ENCODE data around the gene KRT8. TPM values are rescaled to one million over a fixed set of nuclear protein-coding genes. Genes with fewer than 3 reads are reported as not detected.

The KRT8 gene
- total RNA-seq, 2 experiments from 2014 or later = 0.56 to 1.1 TPM

DNA sequence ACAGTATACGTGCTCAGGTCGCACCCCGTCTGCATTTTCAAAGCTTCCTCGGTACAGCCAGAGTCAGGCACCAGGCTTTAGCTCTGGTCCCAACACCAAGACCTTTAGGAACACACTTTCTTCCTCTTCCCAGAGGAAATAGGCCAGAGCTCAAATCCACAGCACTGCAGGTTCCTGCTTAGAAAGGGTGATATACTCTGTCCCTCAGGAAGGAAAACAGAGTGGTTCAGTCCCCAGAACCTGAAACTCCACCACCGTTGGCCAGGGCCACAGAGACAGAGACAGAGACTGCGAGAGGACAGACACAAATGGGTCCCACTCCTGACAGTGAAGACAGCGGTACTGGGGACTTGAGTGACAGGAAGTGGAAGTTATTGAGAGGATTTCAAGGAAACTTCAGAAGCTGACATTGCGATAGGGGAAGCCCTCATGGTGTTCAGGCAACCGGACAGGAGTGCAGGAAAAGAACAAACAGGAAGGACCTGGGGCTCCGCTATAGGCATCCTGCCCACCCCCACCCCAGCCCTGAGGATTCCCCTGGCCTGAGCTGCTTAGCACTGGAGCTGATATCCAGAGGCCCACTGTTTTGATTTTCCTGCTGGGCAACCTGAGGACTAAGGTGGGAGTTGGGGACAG, 5.5 kb upstream of the KRT8 start:
- DNase-seq = no peak
- ChIA-PET POLR2A (interaction anchor here (0.6 kb wide), 1 partner anchor 23 kb away, joined by 4 read pairs; no protein-coding TSS in a partner anchor), CTCF (interaction anchor here (0.9 kb wide), 1 partner anchor 26 kb away, joined by 4 read pairs; no protein-coding TSS in a partner anchor)
- H3K4me3 Mint-ChIP-seq = no peak overlapping the region
- intact Hi-C loops (cut with DNase I, micrococcal nuclease) = no loop called here
- H3K36me3 Mint-ChIP-seq (ENCODE audit: low read depth) = no peaks in the 10 kb centered on the region
- H3K9me3 Mint-ChIP-seq (ENCODE audit: low read depth) = no peaks in the 10 kb centered on the region
- no peak for ATAC-seq
- peaks cover 2% of the 10 kb centered on the region for H3K27me3 Mint-ChIP-seq
- H3K4me1 Mint-ChIP-seq = no peaks in the 10 kb centered on the region
- no peak overlapping the region for H3K27ac Mint-ChIP-seq

DNA sequence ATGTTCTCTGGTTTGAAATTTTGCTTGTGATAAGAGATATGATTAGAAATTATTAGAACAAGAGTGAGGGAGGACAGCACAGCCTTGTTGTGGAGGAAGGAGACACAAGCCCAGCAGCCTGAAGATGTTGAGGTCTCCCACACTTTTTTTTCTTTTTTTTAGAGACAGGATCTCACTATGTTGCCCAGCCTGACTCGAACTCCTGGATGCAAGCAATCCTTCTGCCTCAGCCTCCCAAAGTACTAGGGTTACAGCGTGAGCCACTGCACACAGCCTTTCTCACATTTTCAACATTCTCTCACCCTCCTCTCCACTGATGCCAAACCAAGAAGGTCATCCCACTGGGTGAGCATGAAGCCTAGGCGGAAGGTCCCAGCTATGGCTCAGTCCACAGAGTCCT, 4.9 kb upstream of the KRT8 start:
- H3K27ac Mint-ChIP-seq = no peak overlapping the region
- ATAC-seq (no peak), DNase-seq (no peak)
- CTCF ChIA-PET = interaction anchor here (0.6 to 2.0 kb wide), 6 partner anchors 9 to 582 kb away, joined by 3 to 9 read pairs (median 3); no protein-coding TSS in a partner anchor
- H3K4me3 Mint-ChIP-seq = no peak overlapping the region
- H3K9me3 Mint-ChIP-seq (ENCODE audit: low read depth) = no peaks in the 10 kb centered on the region
- peaks cover 2% of the 10 kb centered on the region for H3K27me3 Mint-ChIP-seq
- no peaks in the 10 kb centered on the region for H3K36me3 Mint-ChIP-seq (ENCODE audit: low read depth)
- intact Hi-C loops (cut with DNase I, micrococcal nuclease) = no loop called here
- POLR2A ChIA-PET = no interaction called here
- H3K4me1 Mint-ChIP-seq = no peaks in the 10 kb centered on the region

DNA sequence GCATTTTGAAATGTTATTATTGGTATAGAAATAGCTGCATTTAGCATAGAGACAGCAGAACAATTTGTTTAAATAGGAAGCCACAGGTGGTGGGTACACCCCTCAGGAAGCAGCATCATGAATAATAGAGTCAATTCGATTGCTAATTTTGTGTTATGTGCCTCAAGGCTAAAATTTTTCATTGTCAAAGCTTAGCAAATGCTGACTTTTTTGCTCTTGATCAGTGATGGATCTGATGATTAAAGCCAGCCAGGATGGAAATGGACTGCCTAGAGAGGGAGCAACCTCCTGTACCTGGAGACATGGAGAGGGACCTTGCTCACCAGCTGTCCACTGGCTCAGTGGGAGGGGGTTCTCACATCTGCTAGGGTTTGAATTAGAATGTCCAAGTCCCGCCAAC, 4.5 kb upstream of the KRT8 start:
- Mint-ChIP-seq H3K27me3 (no peaks in the 10 kb centered on the region), H3K4me3 (no peak overlapping the region), H3K27ac (no peak overlapping the region), H3K36me3 (ENCODE audit: low read depth) (no peaks in the 10 kb centered on the region), H3K4me1 (no peaks in the 10 kb centered on the region), H3K9me3 (ENCODE audit: low read depth) (no peaks in the 10 kb centered on the region)
- DNase-seq (no peak), ATAC-seq (no peak)
- CTCF ChIA-PET = interaction anchor here (0.6 to 2.0 kb wide), 8 partner anchors 9 to 582 kb away, joined by 3 to 9 read pairs (median 3); no protein-coding TSS in a partner anchor
- POLR2A ChIA-PET = no interaction called here
- intact Hi-C loops (cut with DNase I, micrococcal nuclease) = no loop called here

DNA sequence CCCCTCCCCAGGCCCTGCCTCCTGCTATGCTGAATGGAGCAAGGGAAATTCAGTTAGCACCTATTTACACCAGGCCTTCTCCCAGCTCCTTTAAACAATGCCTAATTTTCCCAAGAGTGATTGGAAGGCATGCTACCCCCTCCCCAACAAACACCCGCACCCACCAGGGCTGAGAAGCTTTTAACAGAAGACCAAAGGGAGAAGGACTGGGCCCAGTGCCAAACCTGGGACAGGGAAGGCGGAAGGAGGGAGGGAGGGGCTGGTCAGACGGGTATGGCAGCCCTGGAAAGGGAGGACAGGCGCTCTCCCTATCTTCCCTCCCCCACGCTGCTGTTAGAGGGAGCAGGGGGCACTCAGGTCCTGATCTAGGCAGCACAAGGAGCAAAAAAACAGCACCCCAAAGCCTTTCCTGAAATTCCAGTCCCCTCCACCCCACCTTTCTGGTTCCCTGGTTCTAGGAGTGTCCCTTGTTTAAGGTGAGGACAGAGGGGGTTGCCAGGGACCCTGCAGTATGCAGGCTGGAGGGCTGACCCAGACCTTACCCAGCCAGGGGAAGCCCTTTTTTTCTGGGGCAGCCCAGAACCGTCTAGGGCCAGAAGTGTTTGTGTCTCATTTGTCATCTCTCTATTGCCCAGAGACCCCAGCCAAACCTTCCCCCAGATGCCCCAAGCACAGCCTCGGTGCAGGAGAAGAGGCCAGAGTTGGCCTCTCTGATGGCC, 2.4 kb upstream of the KRT8 start:
- intact Hi-C loops (cut with DNase I, micrococcal nuclease) = no loop called here
- DNase-seq (no peak), ATAC-seq (no peak)
- Mint-ChIP-seq H3K4me3 (no peak overlapping the region), H3K4me1 (peaks cover 3% of the 10 kb centered on the region), H3K9me3 (ENCODE audit: low read depth) (no peaks in the 10 kb centered on the region), H3K27me3 (no peaks in the 10 kb centered on the region), H3K27ac (no peak overlapping the region), H3K36me3 (ENCODE audit: low read depth) (no peaks in the 10 kb centered on the region)
- ChIA-PET POLR2A (no interaction called here), CTCF (interaction anchor here (0.5 to 2.0 kb wide), 4 partner anchors 23 to 741 kb away, joined by 3 to 7 read pairs (median 3); no protein-coding TSS in a partner anchor)

DNA sequence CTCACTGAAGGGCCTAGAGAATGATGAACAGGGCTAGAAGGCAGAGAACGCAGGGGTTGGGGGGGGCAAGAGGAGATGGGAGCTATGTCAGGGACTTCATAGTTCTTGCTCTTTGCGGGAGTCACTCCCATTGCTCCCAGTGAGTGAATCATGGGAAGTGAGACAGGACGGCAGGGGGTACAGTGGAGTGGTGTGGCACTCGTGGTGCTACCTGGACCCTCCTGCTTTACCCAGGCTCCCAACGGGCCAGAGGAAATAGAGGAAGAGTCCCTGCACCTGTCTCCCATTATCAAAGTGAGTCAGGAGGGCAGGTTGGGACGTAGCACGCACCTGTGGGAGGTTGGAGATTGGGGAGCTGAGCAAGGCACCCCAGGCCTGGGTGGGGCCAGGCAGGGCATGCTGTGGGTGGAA, 1.3 kb upstream of the KRT8 start:
- ChIA-PET CTCF (no interaction called here), POLR2A (no interaction called here)
- DNase-seq = no peak
- no peaks in the 10 kb centered on the region for H3K9me3 Mint-ChIP-seq (ENCODE audit: low read depth)
- no peak overlapping the region for H3K4me3 Mint-ChIP-seq
- intact Hi-C loops (cut with DNase I, micrococcal nuclease) = no loop called here
- H3K36me3 Mint-ChIP-seq (ENCODE audit: low read depth) = no peaks in the 10 kb centered on the region
- peaks cover 3% of the 10 kb centered on the region for H3K4me1 Mint-ChIP-seq
- no peak overlapping the region for H3K27ac Mint-ChIP-seq
- ATAC-seq = no peak
- no peaks in the 10 kb centered on the region for H3K27me3 Mint-ChIP-seq

DNA sequence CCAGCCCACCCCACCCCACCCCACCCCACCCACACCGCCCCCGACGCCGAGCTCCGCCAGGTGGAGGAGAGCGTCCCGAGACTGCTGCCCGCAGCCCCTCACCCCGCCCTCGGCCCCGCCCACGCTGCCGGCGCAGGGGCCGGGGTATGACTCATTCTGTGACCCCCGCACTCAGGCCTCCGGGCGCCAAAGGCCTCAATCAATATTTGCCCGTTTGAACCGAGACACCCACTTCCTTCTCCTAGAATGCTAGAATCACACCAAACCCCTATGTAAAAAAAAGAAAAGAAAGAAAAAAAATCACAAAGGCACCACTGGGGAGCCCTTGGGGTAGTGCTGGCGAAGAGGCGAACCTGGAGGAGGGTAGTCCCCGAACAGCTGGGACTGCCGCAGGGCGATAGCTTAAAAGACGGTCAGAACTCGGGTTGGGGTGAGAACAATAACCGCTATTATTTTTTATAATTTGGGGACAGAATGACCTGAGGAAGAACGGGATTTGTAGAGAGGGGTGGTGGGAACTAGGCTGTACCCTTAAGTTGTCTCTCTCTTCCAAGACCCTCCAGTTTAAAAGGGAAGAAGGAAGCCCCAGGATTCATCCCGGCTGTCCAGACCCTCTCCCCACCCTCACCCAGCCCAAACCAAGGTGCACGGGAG, 894 bp downstream of the KRT8 start:
- ATAC-seq (peak; percentile 34), DNase-seq (peak; percentile 50)
- Mint-ChIP-seq H3K9me3 (ENCODE audit: low read depth) (no peaks in the 10 kb centered on the region), H3K27me3 (no peaks in the 10 kb centered on the region), H3K4me1 (peaks cover 3% of the 10 kb centered on the region), H3K4me3 (peak overlapping the region; percentile 48), H3K36me3 (ENCODE audit: low read depth) (no peaks in the 10 kb centered on the region), H3K27ac (peak overlapping the region; percentile 62)
- ChIA-PET POLR2A (no interaction called here), CTCF (no interaction called here)
- intact Hi-C loops (cut with DNase I, micrococcal nuclease) = no loop called here

DNA sequence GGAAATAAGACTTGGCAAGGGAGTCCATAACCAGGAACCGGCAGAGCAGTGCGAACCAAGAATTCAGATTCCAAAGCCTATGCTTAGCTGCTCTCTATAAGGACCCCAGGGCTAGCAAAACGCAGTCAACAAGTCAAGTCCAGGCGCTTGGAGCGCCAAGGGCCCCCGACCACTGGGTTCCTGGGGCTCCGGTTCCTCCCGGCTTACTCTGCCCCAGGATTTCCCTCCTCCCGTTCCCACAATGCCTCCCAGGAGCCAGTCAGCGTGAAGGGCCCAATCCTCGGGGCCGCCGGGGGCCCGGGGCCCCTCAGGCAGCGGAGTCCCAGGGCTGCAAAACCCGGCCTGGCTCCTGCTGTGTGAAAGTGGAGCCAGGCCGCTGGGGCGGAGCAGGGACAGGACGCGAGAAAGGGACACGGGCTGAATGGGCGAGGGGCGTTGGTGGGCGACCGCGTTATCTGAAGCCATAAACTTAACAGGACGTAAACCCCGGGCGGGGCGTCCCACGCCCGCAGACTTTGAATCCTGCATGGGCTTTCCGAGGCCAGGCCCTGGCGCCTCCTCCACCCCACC, 1.5 kb downstream of the KRT8 start:
- intact Hi-C loops (cut with DNase I, micrococcal nuclease) = no loop called here
- POLR2A ChIA-PET = no interaction called here
- Mint-ChIP-seq H3K4me1 (peaks cover 3% of the 10 kb centered on the region), H3K4me3 (no peak overlapping the region), H3K9me3 (ENCODE audit: low read depth) (no peaks in the 10 kb centered on the region), H3K27ac (no peak overlapping the region), H3K36me3 (ENCODE audit: low read depth) (no peaks in the 10 kb centered on the region), H3K27me3 (no peaks in the 10 kb centered on the region)
- CTCF ChIA-PET = no interaction called here
- peak; percentile 82 for DNase-seq
- peak; percentile 96 for ATAC-seq

DNA sequence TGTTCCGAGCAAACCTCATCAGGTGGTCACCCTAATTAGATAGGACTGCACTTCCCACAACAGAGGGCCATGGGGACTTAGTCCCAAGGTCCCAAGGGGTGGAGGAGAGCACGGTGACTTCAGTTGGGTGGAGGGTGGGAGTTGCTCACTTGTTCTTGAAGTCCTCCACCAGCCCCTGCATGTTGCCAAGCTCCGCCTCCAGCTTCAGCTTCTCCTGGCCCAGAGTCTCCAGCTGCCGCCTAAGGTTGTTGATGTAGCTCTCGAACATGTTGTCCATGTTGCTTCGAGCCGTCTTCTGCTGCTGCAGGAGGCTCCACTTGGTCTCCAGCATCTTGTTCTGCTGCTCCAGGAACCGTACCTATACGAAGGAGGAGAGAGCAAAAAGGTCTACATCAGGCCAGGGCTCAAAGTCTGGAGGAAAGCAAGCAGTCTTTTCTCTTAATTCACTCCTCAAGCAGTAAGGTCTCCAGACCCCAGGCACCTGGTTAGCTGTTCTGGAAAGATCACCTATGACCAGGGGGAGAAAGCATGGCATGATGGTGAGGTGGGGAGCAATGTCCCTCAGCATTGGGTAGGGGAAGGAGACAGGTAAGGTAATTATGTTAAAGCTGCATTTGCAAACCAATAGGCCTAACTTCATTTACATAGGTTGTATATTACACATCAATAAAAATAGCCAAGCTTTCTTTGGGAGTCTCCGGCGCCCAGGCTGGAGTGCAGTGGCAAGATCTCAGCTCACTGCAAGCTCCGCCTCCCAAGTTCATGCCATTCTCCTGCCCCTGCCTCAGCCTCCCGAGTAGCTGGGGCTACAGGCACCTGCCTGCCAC, 2.9 kb downstream of the KRT8 start:
- DNase-seq (no peak), ATAC-seq (no peak)
- ChIA-PET POLR2A (no interaction called here), CTCF (interaction anchor here (0.6 to 1.4 kb wide), 6 partner anchors 17 to 688 kb away, joined by 3 to 5 read pairs (median 4); no protein-coding TSS in a partner anchor)
- Mint-ChIP-seq H3K27ac (no peak overlapping the region), H3K27me3 (no peaks in the 10 kb centered on the region), H3K9me3 (ENCODE audit: low read depth) (no peaks in the 10 kb centered on the region), H3K36me3 (ENCODE audit: low read depth) (no peaks in the 10 kb centered on the region), H3K4me3 (no peak overlapping the region), H3K4me1 (peaks cover 3% of the 10 kb centered on the region)
- intact Hi-C loops (cut with DNase I, micrococcal nuclease) = no loop called here

DNA sequence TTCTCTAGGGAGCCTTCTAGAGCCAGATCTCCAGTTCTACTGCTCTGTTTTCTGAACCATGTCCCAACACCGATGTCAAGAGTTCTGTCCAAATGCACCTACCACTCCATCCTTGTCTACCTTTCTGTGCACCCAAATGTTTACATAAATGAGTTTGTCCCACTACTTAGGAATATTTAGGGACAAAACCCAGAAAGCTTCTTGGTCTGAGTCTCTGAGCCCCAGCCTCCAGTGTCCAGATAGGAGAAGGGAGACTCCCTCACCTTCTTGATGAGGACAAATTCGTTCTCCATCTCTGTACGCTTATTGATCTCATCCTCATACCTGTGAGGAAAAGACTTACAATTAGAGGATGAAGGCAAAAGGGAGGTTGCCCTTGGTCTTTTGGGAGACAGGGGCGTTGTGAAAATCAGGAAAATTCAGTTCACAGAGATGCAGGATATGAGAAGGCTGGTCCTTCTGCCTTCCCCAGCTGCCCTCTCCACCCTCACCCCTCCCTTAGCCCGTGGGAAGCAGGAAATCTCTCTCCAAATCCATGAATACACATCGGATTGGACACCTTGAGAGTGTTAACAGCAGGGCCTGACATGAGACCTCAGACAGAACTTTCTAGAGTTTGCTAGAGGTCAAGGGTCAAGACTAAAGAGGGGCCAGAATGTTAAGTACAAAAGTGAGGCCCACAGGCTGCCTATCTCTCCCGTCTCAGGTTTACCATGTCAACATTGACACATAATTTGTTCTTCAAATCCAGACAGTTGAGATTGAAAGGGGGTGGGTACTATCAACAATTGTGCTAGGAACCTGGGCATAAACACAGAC, 3.8 kb downstream of the KRT8 start:
- H3K4me1 Mint-ChIP-seq = peaks cover 3% of the 10 kb centered on the region
- H3K27me3 Mint-ChIP-seq = no peaks in the 10 kb centered on the region
- ChIA-PET POLR2A (no interaction called here), CTCF (interaction anchor here (1.0 to 8.7 kb wide), 5 partner anchors 8 to 79 kb away, joined by 3 to 54 read pairs (median 5); no protein-coding TSS in a partner anchor)
- H3K27ac Mint-ChIP-seq = no peak overlapping the region
- intact Hi-C loops (cut with DNase I, micrococcal nuclease) = no loop called here
- H3K36me3 Mint-ChIP-seq (ENCODE audit: low read depth) = no peaks in the 10 kb centered on the region
- H3K4me3 Mint-ChIP-seq = no peak overlapping the region
- no peak for ATAC-seq
- H3K9me3 Mint-ChIP-seq (ENCODE audit: low read depth) = no peaks in the 10 kb centered on the region
- no peak for DNase-seq

DNA sequence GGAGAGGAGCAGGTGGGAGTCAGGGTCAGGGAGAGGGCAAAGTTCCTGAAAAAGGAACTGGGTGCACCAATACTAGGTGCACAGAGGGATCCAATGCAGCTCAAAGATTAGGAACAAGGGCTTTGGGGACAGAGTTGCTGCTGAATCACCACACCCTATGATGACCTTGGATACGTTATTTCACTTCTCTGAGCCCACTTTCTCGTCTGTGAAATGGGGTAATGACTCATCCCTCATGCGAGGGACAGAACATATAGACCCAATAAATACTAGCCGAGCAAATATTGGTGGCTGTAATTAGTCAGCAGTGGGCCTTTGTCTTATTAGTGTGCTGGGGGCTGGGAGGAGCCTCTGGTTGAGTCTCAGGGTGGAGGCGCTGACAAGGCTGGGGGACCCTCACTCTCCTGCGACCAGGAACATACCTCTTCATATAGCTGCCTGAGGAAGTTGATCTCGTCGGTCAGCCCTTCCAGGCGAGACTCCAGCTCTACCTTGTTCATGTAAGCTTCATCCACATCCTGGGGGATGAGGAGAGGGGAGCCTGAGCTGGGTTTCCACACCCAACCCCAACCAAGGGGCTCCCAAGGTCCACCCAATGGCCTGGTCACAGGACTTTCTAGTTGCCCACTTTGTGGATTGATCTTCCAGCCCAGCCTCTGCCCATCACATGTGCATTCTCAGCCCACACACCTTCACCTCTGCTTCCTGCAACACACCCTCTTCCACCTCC, 4.5 kb downstream of the KRT8 start:
- DNase-seq (no peak), ATAC-seq (no peak)
- intact Hi-C loops (cut with DNase I, micrococcal nuclease) = no loop called here
- Mint-ChIP-seq H3K4me3 (no peak overlapping the region), H3K36me3 (ENCODE audit: low read depth) (no peaks in the 10 kb centered on the region), H3K4me1 (peaks cover 3% of the 10 kb centered on the region), H3K9me3 (ENCODE audit: low read depth) (no peaks in the 10 kb centered on the region), H3K27ac (no peak overlapping the region), H3K27me3 (no peaks in the 10 kb centered on the region)
- CTCF ChIA-PET = interaction anchor here (1.0 to 8.7 kb wide), 3 partner anchors 9 to 80 kb away, joined by 3 to 54 read pairs (median 32); no protein-coding TSS in a partner anchor
- POLR2A ChIA-PET = no interaction called here
